Measurements from ENCODE around the gene MED20.
"Not testable (repeated sequence)": the region's sequence is repeated elsewhere in the genome, so short reads cannot be mapped to it uniquely, and the experiment has no call there.

Gene MED20

DNA sequence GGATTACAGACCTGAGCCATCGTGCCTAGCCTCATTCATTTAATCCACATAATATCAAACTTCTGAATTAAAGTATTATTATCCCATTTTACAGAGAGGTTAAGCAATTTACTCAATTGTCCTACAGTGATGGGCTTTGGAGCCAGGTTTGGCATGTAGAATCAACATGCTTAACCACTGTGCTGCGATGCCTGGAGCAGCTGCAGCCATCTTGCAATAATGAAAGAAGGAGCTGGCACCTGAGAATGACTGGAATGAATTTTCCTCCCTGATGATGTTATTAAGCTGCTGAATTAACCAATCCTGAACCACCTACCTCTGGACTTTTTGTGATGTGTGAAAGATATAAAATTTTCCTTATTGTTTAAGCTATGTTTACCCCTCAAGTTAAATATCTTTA, 33.7 kb upstream of the MED20 start:
- DNase-seq (no peak), ATAC-seq (no peak)
- peaks cover 5% of the 10 kb centered on the region for H3K9me3 Mint-ChIP-seq
- H3K27me3 Mint-ChIP-seq = no peaks in the 10 kb centered on the region
- H3K27ac Mint-ChIP-seq = peak overlapping the region; percentile 87
- H3K4me1 Mint-ChIP-seq = peaks cover 63% of the 10 kb centered on the region
- peaks cover 14% of the 10 kb centered on the region for H3K36me3 Mint-ChIP-seq (ENCODE audit: low read depth)
- H3K4me3 Mint-ChIP-seq = no peak overlapping the region

- Mint-ChIP-seq H3K27me3 (no peaks in the 10 kb centered on the region), H3K27ac (peak overlapping the region; percentile 67), H3K9me3 (no peaks in the 10 kb centered on the region), H3K4me1 (peaks cover 53% of the 10 kb centered on the region), H3K36me3 (ENCODE audit: low read depth) (peaks cover 2% of the 10 kb centered on the region), H3K4me3 (no peak overlapping the region)
- no peak for DNase-seq
- no peak for ATAC-seq
Measured at GRCh38 chr6:41947581-41948220, 26.8 kb upstream of the MED20 start.

DNA sequence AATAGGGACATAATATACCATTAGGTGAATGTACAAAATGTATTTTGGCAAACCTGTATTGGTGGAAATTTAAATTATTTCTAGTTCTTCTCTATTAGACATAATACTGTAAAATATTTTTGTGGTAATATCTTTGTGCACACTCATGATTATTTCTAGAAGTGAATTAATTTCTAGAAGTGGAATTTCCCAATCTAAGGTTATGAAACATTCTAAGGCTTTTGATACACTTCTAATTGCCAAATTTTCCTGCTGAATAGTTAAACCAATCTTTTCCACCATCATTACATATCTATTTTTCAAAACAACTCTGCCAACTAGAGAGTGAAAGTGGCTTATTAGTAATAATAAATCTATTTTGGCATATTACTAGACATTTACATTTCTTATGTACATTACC, 22.5 kb upstream of the MED20 start:
- Mint-ChIP-seq H3K4me3 (peak overlapping the region; percentile 11), H3K27me3 (no peaks in the 10 kb centered on the region), H3K36me3 (ENCODE audit: low read depth) (peaks cover 20% of the 10 kb centered on the region), H3K27ac (peak overlapping the region; percentile 76), H3K9me3 (no peaks in the 10 kb centered on the region), H3K4me1 (peaks cover 71% of the 10 kb centered on the region)
- DNase-seq = no peak
- no peak for ATAC-seq

DNA sequence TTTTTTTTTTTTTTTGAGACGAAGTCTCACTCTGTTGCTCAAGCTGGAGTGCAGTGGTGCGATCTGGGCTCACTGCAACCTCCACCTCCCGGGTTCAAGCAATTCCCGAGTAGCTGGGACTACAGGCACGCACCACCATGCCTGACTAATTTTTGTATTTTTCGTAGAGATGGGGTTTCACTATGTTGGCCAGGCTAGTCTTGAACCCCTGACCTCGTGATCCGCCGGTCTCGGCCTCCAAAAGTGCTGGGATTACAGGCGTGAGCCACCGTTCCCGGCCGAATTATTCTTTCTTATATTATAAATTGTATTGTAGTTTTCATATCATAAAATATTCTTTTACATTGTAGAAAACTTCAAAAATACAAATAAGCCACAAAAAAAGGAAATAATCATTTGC, 21.9 kb upstream of the MED20 start:
- H3K27ac Mint-ChIP-seq = peak overlapping the region; percentile 97
- H3K4me1 Mint-ChIP-seq = peaks cover 74% of the 10 kb centered on the region
- H3K36me3 Mint-ChIP-seq (ENCODE audit: low read depth) = peaks cover 24% of the 10 kb centered on the region
- not testable (repeated sequence) for H3K9me3 Mint-ChIP-seq, DNase-seq, ATAC-seq, H3K27me3 Mint-ChIP-seq
- peak overlapping the region; percentile 83 for H3K4me3 Mint-ChIP-seq

- Mint-ChIP-seq H3K4me3 (peak overlapping the region; percentile 83), H3K27ac (peak overlapping the region; percentile 97), H3K27me3 (no peaks in the 10 kb centered on the region), H3K9me3 (no peaks in the 10 kb centered on the region), H3K4me1 (peaks cover 74% of the 10 kb centered on the region), H3K36me3 (ENCODE audit: low read depth) (peaks cover 30% of the 10 kb centered on the region)
- peak; percentile 35 for ATAC-seq
- DNase-seq = no peak
Measured at GRCh38 chr6:41942067-41942851, 21.3 kb upstream of the MED20 start.

GRCh38 chr6:41941280-41942066, 20.5 kb upstream of the MED20 start, which contains the start of gene CCND3:
CCND3 (minus strand) TSS chr6:41941808; CDS start chr6:41941649, 159 bp downstream.
- no peaks in the 10 kb centered on the region for H3K9me3 Mint-ChIP-seq
- H3K27me3 Mint-ChIP-seq = no peaks in the 10 kb centered on the region
- ATAC-seq = peak; percentile 80
- H3K27ac Mint-ChIP-seq = peak within 1 kb of the TSS; percentile 97
- peak; percentile 93 for DNase-seq
- H3K36me3 Mint-ChIP-seq (ENCODE audit: low read depth) = peaks cover 37% of the 10 kb centered on the region
- H3K4me1 Mint-ChIP-seq = peaks cover 77% of the 10 kb centered on the region
- peak within 1 kb of the TSS; percentile 97 for H3K4me3 Mint-ChIP-seq

DNA sequence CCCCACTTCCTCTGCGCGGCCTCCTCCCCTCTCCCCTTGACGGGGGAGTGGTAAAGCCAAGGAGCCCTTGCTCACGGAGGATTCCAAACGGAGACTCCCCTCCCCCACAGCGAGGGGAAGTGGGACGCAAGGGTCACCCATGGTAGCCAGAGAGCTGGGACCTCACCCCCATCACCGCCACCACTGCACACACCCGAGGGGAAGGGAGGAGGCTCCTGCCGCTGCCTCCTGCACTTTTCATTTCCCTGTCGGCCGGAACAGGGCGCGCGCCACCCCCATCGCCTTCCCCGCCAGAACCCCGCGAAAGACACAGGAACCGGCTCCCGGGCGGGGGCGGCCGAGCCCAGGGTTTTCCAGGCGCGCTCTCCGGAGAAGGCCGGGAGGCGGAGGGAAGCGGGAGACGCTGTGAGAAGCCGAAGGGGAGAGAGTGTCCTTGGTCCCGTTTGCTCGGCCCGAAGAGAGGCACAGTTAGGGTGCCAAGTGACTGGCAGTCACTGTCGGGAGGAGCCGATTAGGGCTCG, 19.9 kb upstream of the MED20 start:
- DNase-seq = peak; percentile 66
- peaks cover 40% of the 10 kb centered on the region for H3K36me3 Mint-ChIP-seq (ENCODE audit: low read depth)

DNA sequence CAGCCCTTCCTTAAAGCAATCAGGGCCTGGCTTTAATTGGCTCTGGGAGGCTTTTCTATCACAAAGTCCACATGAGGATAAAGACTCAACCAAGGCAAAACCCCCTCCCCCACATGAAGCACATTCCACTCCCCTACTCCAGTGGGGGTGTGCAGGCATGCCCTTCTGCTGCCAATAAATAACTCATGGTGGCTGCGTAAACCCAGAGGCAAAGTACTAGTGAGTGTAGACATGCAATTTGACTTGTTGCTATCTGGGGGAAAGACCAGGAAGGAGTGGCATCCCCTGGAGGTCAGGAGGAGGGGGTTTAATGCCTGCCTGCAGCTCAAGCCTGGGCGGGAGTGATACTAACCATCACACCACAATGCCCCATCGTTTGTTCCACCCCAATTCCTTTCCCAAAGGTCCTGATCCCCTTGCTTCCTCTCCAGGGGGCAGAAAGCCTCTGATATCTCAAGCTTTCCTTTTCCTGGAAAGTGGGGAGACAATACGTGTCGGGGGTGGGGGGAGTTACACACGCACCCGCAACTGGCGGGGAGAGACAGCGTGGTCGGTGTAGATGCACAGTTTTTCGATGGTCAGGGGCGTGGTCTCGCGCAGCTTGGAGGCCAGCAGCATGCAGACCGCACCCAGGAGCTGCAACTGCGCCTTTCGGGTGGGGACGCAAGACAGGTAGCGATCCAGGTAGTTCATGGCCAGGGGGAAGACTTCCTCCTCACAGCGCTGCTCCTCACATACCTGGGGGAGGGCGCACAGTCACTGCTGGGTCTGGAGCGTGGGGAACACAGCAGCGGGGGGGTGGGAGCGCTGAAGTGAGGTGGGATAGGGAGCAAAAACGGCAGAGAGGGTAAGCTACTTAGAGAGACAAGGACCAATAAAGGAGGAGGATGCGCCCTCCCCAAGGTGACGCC, 19.2 kb upstream of the MED20 start:
- Mint-ChIP-seq H3K9me3 (no peaks in the 10 kb centered on the region), H3K4me1 (peaks cover 79% of the 10 kb centered on the region), H3K27ac (peak overlapping the region; percentile 95), H3K36me3 (ENCODE audit: low read depth) (peaks cover 44% of the 10 kb centered on the region), H3K27me3 (no peaks in the 10 kb centered on the region), H3K4me3 (peak overlapping the region; percentile 97)
- ATAC-seq (peak; percentile 10), DNase-seq (peak; percentile 62)

More for the DNA sequence above, 19.9 kb upstream of the MED20 start:
- Mint-ChIP-seq H3K4me1 (peaks cover 79% of the 10 kb centered on the region), H3K4me3 (peak overlapping the region; percentile 97), H3K9me3 (no peaks in the 10 kb centered on the region), H3K27ac (peak overlapping the region; percentile 95), H3K27me3 (no peaks in the 10 kb centered on the region)
- ATAC-seq = no peak

DNA sequence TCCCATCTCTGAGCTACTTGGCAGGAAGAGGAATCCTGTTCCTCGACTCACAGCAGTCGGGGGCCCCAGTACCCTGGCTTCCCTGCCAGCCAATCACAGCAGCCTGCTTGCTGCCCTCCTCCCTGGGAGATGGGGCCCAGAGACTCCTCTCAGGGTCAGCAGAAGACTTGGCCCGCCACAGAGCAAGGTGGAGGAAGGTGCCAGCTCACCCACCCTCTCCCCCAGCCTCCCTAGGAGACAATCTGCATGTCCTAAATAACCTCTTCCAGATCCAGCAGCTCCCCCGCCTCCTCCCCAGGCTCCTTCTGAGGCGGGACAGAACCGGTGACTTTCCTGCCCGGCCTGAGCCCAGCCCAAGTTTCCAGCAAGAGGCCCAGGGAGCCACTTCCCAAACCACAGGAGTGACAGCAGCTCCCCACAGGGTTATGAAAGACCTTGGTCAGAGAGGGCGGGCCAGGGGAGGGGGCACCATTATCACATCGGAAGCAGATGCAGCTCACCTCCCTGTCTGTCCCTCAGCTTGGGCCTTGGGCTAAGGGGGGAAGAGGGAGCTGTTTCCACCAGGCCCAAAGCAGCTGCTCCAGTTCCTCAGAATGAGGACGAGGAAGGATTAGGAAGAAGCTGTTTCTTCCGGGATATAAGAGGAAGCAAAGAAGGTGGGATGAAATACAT, 18.4 kb upstream of the MED20 start:
- Mint-ChIP-seq H3K36me3 (ENCODE audit: low read depth) (peaks cover 51% of the 10 kb centered on the region), H3K4me1 (peaks cover 79% of the 10 kb centered on the region), H3K4me3 (peak overlapping the region; percentile 97), H3K27me3 (no peaks in the 10 kb centered on the region), H3K27ac (peak overlapping the region; percentile 95), H3K9me3 (no peaks in the 10 kb centered on the region)
- ATAC-seq (peak; percentile 2), DNase-seq (peak; percentile 58)

GRCh38 chr6:41938590-41939175, 17.7 kb upstream of the MED20 start:
- no peaks in the 10 kb centered on the region for H3K9me3 Mint-ChIP-seq
- H3K27ac Mint-ChIP-seq = peak overlapping the region; percentile 95
- no peaks in the 10 kb centered on the region for H3K27me3 Mint-ChIP-seq
- H3K4me1 Mint-ChIP-seq = peaks cover 79% of the 10 kb centered on the region
- DNase-seq (no peak), ATAC-seq (no peak)
- peak overlapping the region; percentile 97 for H3K4me3 Mint-ChIP-seq
- peaks cover 53% of the 10 kb centered on the region for H3K36me3 Mint-ChIP-seq (ENCODE audit: low read depth)

- Mint-ChIP-seq H3K4me1 (peaks cover 74% of the 10 kb centered on the region), H3K27ac (peak overlapping the region; percentile 95), H3K36me3 (ENCODE audit: low read depth) (peaks cover 55% of the 10 kb centered on the region), H3K27me3 (no peaks in the 10 kb centered on the region), H3K4me3 (peak overlapping the region; percentile 97), H3K9me3 (no peaks in the 10 kb centered on the region)
- ATAC-seq (no peak), DNase-seq (no peak)
Measured at GRCh38 chr6:41937861-41938574, 17.1 kb upstream of the MED20 start.

GRCh38 chr6:41937472-41937860, 16.5 kb upstream of the MED20 start:
- H3K4me1 Mint-ChIP-seq = peaks cover 69% of the 10 kb centered on the region
- H3K4me3 Mint-ChIP-seq = peak overlapping the region; percentile 97
- H3K27ac Mint-ChIP-seq = peak overlapping the region; percentile 95
- DNase-seq (no peak), ATAC-seq (no peak)
- H3K36me3 Mint-ChIP-seq (ENCODE audit: low read depth) = peaks cover 60% of the 10 kb centered on the region
- H3K9me3 Mint-ChIP-seq = no peaks in the 10 kb centered on the region
- H3K27me3 Mint-ChIP-seq = no peaks in the 10 kb centered on the region
